Gastroesophageal sphincter (tissue), 3 donors: ENCODE measurements around the gene PCARE.

Source experiments
- CTCF ChIP-seq, 4 experiments: fragments of 200-600 bp in 2 of 4; fragments of 450-650 bp in 2 of 4; sonication (generic) in 1 of 4; IDR thresholded peaks; one replicate each; pipeline ENCODE4 v1.5.1; 2017 to 2019; ENCODE audit warnings: antibody characterized with exemption in 4 of 4, mild to moderate bottlenecking in 2 of 4, moderate library complexity in 2 of 4
- POLR2A ChIP-seq, 2 donors: fragments of 450-650 bp; IDR thresholded peaks; one replicate each; pipeline ENCODE4 v1.6.1; 2017; ENCODE audit warnings: antibody characterized with exemption in 2 of 2, mild to moderate bottlenecking in 2 of 2, moderate library complexity in 1 of 2
- POLR2AphosphoS5 ChIP-seq: sonication (generic); formaldehyde crosslinking; IDR thresholded peaks from one replicate; pipeline ENCODE4 v1.6.1; 2017; ENCODE audit warnings: antibody characterized with exemption

- TF ChIP-seq CTCF (IDR thresholded peaks at IDR 0.05) (no peak), POLR2A (IDR thresholded peaks at IDR 0.05) (no peak), POLR2AphosphoS5 (no peak)
Observed at GRCh38 chr2:29074411-29074810, at the start of gene PCARE.
